Measurements from ENCODE around the gene HDAC9.

DNA sequence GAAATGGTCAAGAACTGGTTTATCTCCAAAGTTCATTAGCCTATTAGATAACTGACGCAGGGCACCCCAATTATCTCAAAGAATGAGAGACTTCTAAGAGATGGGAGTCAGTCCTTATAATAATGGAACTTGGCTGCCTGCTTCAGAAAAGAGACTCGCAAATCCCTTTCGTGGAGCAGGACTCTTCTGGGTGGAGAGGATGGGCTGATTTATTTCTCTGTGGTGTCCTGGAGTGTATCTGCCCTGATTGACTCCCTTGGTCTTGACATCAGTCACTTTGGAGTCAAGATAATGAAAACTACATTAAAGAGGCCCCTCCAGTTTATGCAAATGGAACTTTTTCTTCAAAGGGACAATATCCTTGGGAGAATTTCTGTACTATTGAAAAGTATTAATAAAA is 198.9 kb downstream of the HDAC9 start:
- TF ChIP-seq CTCF (IDR thresholded peaks at IDR 0.05; ENCODE audit: poor library complexity), result no peak
- no peak for TF ChIP-seq EZH2 (IDR thresholded peaks at IDR 0.05; ENCODE audit: borderline replicate concordance)
- TF ChIP-seq EZH2phosphoT487 (IDR thresholded peaks at IDR 0.05; ENCODE audit: low read depth, severe bottlenecking, unreplicated experiment), result no peak

Data from hepatocyte (in vitro differentiated cells).